Lung (tissue), 12 donors: ENCODE measurements around the gene C2orf68. TPM values are rescaled to one million over a fixed set of nuclear protein-coding genes. Genes with fewer than 3 reads are reported as not detected.

Source experiments
- ATAC-seq: fragments of 200-7000 bp; cut with Tn5 transposase; one replicate; pipeline ENCODE4 v1.9.1; 2020; ENCODE audit warnings: moderate number of reproducible peaks; ENCODE audit not compliant: insufficient read depth, low FRiP score
- DNase-seq, 3 donors: peaks; one replicate each; pipeline ENCODE4 v3.0.0-alpha.2; 2013 to 2017
- H3K27ac ChIP-seq, 2 donors: one replicate each; pipeline ENCODE4 v1.5.1; 2013; ENCODE audit warnings: mild to moderate bottlenecking in 2 of 2, moderate library complexity in 2 of 2, control low read depth in 1 of 2, inconsistent platforms in 1 of 2, low read depth in 1 of 2, low read length in 1 of 2
- H3K27me3 ChIP-seq, 3 donors: one replicate each; pipeline ENCODE4 v1.5.1; 2013; ENCODE audit warnings: low read length in 2 of 3; ENCODE audit not compliant: control insufficient read depth in 3 of 3, insufficient read depth in 3 of 3
- H3K36me3 ChIP-seq, 4 donors: one replicate each; pipeline ENCODE4 v1.5.1; 2013; ENCODE audit warnings: low read length in 4 of 4, mild to moderate bottlenecking in 1 of 4, moderate library complexity in 1 of 4; ENCODE audit not compliant: control insufficient read depth in 4 of 4, insufficient read depth in 4 of 4
- H3K4me1 ChIP-seq, 5 donors: one replicate each; pipeline ENCODE4 v1.5.1; 2013; ENCODE audit warnings: low read length in 5 of 5, mild to moderate bottlenecking in 2 of 5, moderate library complexity in 1 of 5; ENCODE audit not compliant: control insufficient read depth in 5 of 5, insufficient read depth in 5 of 5
- H3K4me3 ChIP-seq: one replicate; pipeline ENCODE4 v1.5.1; 2013; ENCODE audit warnings: mild to moderate bottlenecking, control low read depth, moderate library complexity
- H3K9ac ChIP-seq, 2 donors: one replicate each; pipeline ENCODE4 v1.5.1; 2013; ENCODE audit warnings: low read length in 2 of 2, control low read depth in 1 of 2; ENCODE audit not compliant: insufficient read depth in 1 of 2
- H3K9me3 ChIP-seq, 4 donors: one replicate each; pipeline ENCODE4 v1.5.1; 2013; ENCODE audit warnings: low read length in 3 of 4, mild to moderate bottlenecking in 1 of 4, moderate library complexity in 1 of 4; ENCODE audit not compliant: control insufficient read depth in 4 of 4, insufficient read depth in 3 of 4
- WGBS, 2 donors: extraction: QIAGEN DNeasy Blood & Tissue Kit; methylation state at CpG; one replicate each; pipeline ENCODE4 v1.1.7; 2013; 5-methylcytosine and 5-hydroxymethylcytosine counted together
- polyA plus RNA-seq, 2 donors: library from polyadenylated mRNA; stranded (reverse); fragments of 200-250 nt; gene quantifications; one replicate each; pipeline ENCODE4 v1.2.1, GENCODE V29; 2013
- total RNA-seq, 2 donors: library from RNA; depleted of rRNA in 1 of 2; stranded (reverse); fragments of >200 nt in 1 of 2; gene quantifications; one replicate each; pipeline ENCODE4 v1.2.1, GENCODE V29; 2014 to 2021
- TF ChIP-seq, protein P1 (sequence below): IDR thresholded peaks from 2 replicates; pipeline ENCODE4 v1.5.1; 2012; ENCODE audit warnings: mild to moderate bottlenecking; ENCODE audit errors: control extremely low read depth, extremely low read depth
- donor health status: control.
- donor health status: control.
- donor health status: Bipolar disorder and iron deficiency.
- donor health status: healthy.
- donor health status: DM: yes; HTN: yes; CAD: no.

C2orf68 gene
- total and polyA plus RNA-seq, 4 donors: 23.2 to 51.9 (median 40.7) TPM

DNA sequence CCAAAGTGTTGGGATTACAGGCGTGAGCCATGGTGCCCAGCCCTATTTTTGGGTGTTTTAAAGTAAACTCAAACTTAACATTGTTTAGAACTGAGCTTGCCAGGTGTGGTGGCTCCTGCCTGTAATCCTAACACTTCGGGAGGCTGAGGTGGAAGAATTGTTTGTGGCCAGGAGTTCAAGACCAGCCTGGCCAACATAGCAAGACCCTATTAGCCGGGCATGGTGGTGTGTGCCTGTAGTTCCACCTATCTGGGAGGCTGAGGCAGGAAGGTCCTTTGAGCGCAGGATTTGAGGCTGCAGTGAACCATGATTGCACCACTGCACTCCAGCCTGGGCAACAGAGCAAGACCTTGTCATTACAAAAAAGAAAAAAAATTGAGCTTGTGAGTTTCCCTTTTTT is 38.6 kb upstream of the C2orf68 start:
- no peak for DNase-seq
- Histone ChIP-seq H3K4me3 (no peak overlapping the region), H3K9me3 (no peaks in the 10 kb centered on the region), H3K27me3 (no peaks in the 10 kb centered on the region), H3K4me1 (peaks cover 0 to 5% (median 5%) of the 10 kb centered on the region in 5 donors), H3K36me3 (peaks cover 32 to 47% (median 37%) of the 10 kb centered on the region in 4 donors), H3K27ac (peak overlapping the region in 1 of 2 donors; percentile 3), H3K9ac (no peak overlapping the region)
- 97 to 99% methylated on average over 4 of the region's 4 CpGs for whole genome bisulfite sequencing, 2 donors
- TF ChIP-seq, protein P1, sequence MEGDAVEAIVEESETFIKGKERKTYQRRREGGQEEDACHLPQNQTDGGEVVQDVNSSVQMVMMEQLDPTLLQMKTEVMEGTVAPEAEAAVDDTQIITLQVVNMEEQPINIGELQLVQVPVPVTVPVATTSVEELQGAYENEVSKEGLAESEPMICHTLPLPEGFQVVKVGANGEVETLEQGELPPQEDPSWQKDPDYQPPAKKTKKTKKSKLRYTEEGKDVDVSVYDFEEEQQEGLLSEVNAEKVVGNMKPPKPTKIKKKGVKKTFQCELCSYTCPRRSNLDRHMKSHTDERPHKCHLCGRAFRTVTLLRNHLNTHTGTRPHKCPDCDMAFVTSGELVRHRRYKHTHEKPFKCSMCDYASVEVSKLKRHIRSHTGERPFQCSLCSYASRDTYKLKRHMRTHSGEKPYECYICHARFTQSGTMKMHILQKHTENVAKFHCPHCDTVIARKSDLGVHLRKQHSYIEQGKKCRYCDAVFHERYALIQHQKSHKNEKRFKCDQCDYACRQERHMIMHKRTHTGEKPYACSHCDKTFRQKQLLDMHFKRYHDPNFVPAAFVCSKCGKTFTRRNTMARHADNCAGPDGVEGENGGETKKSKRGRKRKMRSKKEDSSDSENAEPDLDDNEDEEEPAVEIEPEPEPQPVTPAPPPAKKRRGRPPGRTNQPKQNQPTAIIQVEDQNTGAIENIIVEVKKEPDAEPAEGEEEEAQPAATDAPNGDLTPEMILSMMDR: no peak
- no peak for ATAC-seq

DNA sequence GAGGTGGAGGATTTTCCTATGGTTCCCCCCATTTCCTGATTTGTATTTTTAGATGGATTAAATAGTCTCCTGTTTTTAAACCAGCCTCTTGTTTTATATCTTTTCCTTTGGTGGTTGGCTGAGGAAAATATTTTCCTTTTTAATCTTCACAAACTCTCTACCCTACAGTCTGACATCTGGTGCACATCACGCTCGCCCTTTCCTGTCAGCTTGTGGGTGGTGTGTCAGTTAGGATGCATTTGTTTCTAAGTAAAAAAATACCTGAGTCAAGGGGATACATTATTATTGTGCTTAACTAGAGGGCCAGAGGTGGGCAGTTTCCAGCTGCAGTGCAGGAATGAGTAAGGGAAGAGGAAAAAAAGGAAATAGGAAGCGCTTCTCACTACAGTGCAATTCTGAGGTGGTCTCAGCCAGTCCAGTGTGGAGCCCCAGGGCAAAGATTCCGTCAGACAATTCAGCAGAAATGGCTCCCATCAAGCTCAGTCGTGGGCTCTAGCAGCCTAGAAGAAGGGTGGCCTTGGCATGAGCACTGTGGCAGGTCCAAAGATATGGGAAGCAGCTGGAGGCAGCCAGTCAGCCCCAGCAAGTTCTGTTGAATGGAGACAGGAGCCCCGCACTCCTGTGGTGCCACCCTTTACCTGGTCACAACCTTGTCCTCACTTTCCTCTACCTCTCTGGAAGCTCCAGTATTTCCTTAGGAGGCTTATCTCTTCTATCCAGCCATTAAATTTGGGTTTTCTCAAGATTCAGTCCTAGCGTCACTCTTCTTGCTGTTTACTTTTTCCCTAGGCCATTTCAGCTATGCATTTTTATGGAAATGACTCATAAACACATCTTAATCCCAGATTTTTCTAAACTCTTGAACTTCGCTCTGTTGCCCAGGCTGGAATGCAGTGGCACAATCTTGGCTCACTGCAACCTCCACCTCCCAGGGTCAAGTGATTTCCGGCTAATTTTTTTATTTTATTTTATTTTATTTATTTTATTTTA is 37.6 kb upstream of the C2orf68 start:
- Histone ChIP-seq H3K27ac (peak overlapping the region in 1 of 2 donors; percentile 87), H3K36me3 (peaks cover 40 to 57% (median 43%) of the 10 kb centered on the region in 4 donors), H3K4me1 (peaks cover 0 to 5% (median 5%) of the 10 kb centered on the region in 5 donors), H3K9me3 (no peaks in the 10 kb centered on the region), H3K4me3 (no peak overlapping the region), H3K27me3 (no peaks in the 10 kb centered on the region), H3K9ac (no peak overlapping the region)
- DNase-seq (peak in 1 of 3 donors; percentile 23), ATAC-seq (no peak)
- WGBS, 2 donors: 79 to 81% methylated on average over 9 of the region's 9 CpGs
- TF ChIP-seq, protein P1: no peak

DNA sequence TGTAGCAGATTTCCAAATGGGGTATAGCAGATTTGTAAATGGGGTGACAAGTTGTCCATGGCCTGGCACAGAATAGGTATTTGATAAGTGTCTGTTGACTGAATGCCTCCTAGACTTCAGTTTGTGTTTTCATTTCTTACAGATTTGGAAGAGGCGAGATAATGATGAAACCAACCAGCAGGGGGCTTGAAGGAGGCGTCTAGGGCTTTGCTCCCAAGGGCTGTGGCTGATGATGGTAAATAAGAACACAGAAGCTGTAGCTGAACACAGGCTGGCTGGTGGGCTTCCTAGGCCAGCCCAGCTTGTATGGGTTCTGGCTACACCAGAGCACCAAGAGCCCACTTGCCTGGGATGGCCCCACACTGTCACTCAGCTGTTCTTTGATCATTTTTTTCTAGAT is 36.8 kb upstream of the C2orf68 start:
- no peaks in the 10 kb centered on the region for H3K9me3 ChIP-seq
- TF ChIP-seq, protein P1: no peak
- no peak overlapping the region for H3K4me3 ChIP-seq
- DNase-seq: peak in 2 of 3 donors; percentile 37 to 43
- WGBS, 2 donors: 44 to 47% methylated on average over 2 of the region's 2 CpGs
- no peaks in the 10 kb centered on the region for H3K27me3 ChIP-seq
- peak overlapping the region in 1 of 2 donors; percentile 75 for H3K27ac ChIP-seq
- H3K36me3 ChIP-seq: peaks cover 40 to 62% (median 46%) of the 10 kb centered on the region in 4 donors
- no peak overlapping the region for H3K9ac ChIP-seq
- peaks cover 0 to 5% (median 5%) of the 10 kb centered on the region in 5 donors for H3K4me1 ChIP-seq
- ATAC-seq: no peak
